ENCODE data around the gene NR4A1. TPM values are rescaled to one million over a fixed set of nuclear protein-coding genes. Genes with fewer than 3 reads are reported as not detected.

The NR4A1 gene
- total and polyA plus RNA-seq, 2 of the 13 experiments (the other 11 are each of a cell fraction or from before 2014, with no cell fraction given): 5.7 to 15.2 TPM

DNA sequence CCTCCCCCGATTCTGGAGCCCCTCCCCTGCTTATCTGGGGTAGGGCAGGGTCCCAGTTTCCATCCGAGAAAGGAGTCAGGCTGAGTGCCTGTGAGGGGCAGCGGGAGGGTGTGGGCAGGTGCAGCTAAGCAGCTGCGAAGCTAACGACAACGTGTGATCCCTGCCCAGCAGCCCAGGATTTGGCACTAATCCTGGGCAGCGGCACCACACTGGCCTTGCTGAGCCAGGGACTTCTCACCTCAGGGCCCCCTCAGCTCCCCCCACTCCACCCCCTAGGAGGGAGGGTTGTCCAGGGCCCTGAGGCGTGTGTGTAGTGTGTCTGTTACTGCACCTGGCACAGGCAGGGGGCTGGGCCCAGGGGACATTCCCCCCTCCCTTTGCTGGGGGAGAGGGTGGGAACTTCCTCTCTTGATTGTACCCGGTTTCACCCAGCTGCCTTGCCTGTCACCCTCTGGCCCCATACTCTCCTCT is 30.1 kb downstream of the NR4A1 start (continued):
- TF ChIP-seq, protein P1, sequence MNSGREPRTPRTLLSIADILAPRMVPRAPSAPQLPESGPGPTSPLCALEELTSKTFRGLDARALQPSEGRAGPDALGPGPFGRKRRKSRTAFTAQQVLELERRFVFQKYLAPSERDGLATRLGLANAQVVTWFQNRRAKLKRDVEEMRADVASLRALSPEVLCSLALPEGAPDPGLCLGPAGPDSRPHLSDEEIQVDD (CRISPR knock-in tag; IDR thresholded peaks at IDR 0.05; ENCODE audit: borderline replicate concordance): no peak
- no peak for TF ChIP-seq ZBTB21 (CRISPR knock-in tag; IDR thresholded peaks at IDR 0.05)
- no peak for TF ChIP-seq MYPOP (CRISPR knock-in tag; IDR thresholded peaks at IDR 0.05)
- TF ChIP-seq ARNT2 (CRISPR knock-in tag; IDR thresholded peaks at IDR 0.05; ENCODE audit: low read depth): no peak
- 0 out of 2 replicates have a peak, but pooled peaks have one; percentile 36 for TF ChIP-seq ZBTB7A (CRISPR knock-in tag; IDR thresholded peaks at IDR 0.05)
- TF ChIP-seq NR1H2 (CRISPR knock-in tag; IDR thresholded peaks at IDR 0.05; ENCODE audit: borderline replicate concordance, low read depth): no peak
- TF ChIP-seq, protein P2, sequence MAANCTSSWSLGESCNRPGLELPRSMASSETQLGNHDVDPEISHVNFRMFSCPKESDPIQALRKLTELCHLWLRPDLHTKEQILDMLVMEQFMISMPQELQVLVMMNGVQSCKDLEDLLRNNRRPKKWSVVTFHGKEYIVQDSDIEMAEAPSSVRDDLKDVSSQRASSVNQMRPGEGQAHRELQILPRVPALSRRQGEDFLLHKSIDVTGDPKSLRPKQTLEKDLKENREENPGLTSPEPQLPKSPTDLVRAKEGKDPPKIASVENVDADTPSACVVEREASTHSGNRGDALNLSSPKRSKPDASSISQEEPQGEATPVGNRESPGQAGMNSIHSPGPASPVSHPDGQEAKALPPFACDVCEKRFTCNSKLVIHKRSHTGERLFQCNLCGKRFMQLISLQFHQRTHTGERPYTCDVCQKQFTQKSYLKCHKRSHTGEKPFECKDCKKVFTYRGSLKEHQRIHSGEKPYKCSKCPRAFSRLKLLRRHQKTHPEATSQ (CRISPR knock-in tag; IDR thresholded peaks at IDR 0.05; ENCODE audit: borderline replicate concordance): no peak
- TF ChIP-seq RXRB (CRISPR knock-in tag; IDR thresholded peaks at IDR 0.05; ENCODE audit: borderline replicate concordance): no peak
- TF ChIP-seq FOXJ3 (CRISPR knock-in tag; IDR thresholded peaks at IDR 0.05; ENCODE audit: borderline replicate concordance): no peak
- no peak for TF ChIP-seq HNRNPL (IDR thresholded peaks at IDR 0.05; ENCODE audit: low read depth, low read length)
- TF ChIP-seq ARNT (IDR thresholded peaks at IDR 0.05): no peak
- TF ChIP-seq SMAD9 (CRISPR knock-in tag; IDR thresholded peaks at IDR 0.05): no peak
- TF ChIP-seq, protein P3, sequence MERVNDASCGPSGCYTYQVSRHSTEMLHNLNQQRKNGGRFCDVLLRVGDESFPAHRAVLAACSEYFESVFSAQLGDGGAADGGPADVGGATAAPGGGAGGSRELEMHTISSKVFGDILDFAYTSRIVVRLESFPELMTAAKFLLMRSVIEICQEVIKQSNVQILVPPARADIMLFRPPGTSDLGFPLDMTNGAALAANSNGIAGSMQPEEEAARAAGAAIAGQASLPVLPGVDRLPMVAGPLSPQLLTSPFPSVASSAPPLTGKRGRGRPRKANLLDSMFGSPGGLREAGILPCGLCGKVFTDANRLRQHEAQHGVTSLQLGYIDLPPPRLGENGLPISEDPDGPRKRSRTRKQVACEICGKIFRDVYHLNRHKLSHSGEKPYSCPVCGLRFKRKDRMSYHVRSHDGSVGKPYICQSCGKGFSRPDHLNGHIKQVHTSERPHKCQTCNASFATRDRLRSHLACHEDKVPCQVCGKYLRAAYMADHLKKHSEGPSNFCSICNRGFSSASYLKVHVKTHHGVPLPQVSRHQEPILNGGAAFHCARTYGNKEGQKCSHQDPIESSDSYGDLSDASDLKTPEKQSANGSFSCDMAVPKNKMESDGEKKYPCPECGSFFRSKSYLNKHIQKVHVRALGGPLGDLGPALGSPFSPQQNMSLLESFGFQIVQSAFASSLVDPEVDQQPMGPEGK (CRISPR knock-in tag; IDR thresholded peaks at IDR 0.05): peak; percentile 80
- TF ChIP-seq MIXL1 (CRISPR knock-in tag; IDR thresholded peaks at IDR 0.05): no peak
- TF ChIP-seq SRSF9 (IDR thresholded peaks at IDR 0.05; ENCODE audit: borderline replicate concordance, insufficient read depth, low read depth, low read length, poor library complexity, severe bottlenecking): no peak
- no peak for TF ChIP-seq RELA (CRISPR knock-in tag; IDR thresholded peaks at IDR 0.05)
- no peak for TF ChIP-seq DMTF1 (CRISPR knock-in tag; IDR thresholded peaks at IDR 0.05)
- no peak for TF ChIP-seq ZNF256 (CRISPR knock-in tag; conservative IDR thresholded peaks at IDR 0.05)
- no peak for TF ChIP-seq MIER3 (CRISPR knock-in tag; IDR thresholded peaks at IDR 0.05; ENCODE audit: borderline replicate concordance)
- TF ChIP-seq, protein P4, sequence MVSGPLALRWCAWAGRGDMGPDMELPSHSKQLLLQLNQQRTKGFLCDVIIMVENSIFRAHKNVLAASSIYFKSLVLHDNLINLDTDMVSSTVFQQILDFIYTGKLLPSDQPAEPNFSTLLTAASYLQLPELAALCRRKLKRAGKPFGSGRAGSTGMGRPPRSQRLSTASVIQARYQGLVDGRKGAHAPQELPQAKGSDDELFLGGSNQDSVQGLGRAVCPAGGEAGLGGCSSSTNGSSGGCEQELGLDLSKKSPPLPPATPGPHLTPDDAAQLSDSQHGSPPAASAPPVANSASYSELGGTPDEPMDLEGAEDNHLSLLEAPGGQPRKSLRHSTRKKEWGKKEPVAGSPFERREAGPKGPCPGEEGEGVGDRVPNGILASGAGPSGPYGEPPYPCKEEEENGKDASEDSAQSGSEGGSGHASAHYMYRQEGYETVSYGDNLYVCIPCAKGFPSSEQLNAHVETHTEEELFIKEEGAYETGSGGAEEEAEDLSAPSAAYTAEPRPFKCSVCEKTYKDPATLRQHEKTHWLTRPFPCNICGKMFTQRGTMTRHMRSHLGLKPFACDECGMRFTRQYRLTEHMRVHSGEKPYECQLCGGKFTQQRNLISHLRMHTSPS (CRISPR knock-in tag; IDR thresholded peaks at IDR 0.05; ENCODE audit: low read depth): 0 out of 2 replicates have a peak, but pooled peaks have one; percentile 51
- TF ChIP-seq ZNF777 (CRISPR knock-in tag; IDR thresholded peaks at IDR 0.05): no peak
- TF ChIP-seq GABPA (IDR thresholded peaks at IDR 0.05; ENCODE audit: low read depth, low read length): 0 out of 2 replicates have a peak, but pooled peaks have one; percentile 8
- TF ChIP-seq GABPA (CRISPR knock-in tag; IDR thresholded peaks at IDR 0.05; ENCODE audit: low read depth): no peak

All from HepG2 (cell line).